Rectal smooth muscle tissue (tissue), 1 donor: Measurements from ENCODE around the gene ANO3.
"Not testable (repeated sequence)": the region's sequence is repeated elsewhere in the genome, so short reads cannot be mapped to it uniquely, and the experiment has no call there.

ENCODE experiments used
- H3K27ac ChIP-seq: one replicate; pipeline ENCODE4 v1.7.0; 2013; ENCODE audit warnings: low read depth, low read length, inconsistent platforms
- H3K27me3 ChIP-seq: one replicate; pipeline ENCODE4 v1.7.0; 2013; ENCODE audit warnings: low read length; ENCODE audit not compliant: control insufficient read depth, insufficient read depth
- H3K36me3 ChIP-seq: one replicate; pipeline ENCODE4 v1.7.0; 2013; ENCODE audit warnings: low read length; ENCODE audit not compliant: control insufficient read depth, insufficient read depth
- H3K4me1 ChIP-seq: one replicate; pipeline ENCODE4 v1.7.0; 2013; ENCODE audit warnings: low read length; ENCODE audit not compliant: control insufficient read depth, insufficient read depth
- H3K4me3 ChIP-seq: one replicate; pipeline ENCODE4 v1.7.0; 2013; ENCODE audit warnings: low read length
- H3K9ac ChIP-seq: one replicate; pipeline ENCODE4 v1.7.0; 2013; ENCODE audit warnings: low read length

ANO3 gene

DNA sequence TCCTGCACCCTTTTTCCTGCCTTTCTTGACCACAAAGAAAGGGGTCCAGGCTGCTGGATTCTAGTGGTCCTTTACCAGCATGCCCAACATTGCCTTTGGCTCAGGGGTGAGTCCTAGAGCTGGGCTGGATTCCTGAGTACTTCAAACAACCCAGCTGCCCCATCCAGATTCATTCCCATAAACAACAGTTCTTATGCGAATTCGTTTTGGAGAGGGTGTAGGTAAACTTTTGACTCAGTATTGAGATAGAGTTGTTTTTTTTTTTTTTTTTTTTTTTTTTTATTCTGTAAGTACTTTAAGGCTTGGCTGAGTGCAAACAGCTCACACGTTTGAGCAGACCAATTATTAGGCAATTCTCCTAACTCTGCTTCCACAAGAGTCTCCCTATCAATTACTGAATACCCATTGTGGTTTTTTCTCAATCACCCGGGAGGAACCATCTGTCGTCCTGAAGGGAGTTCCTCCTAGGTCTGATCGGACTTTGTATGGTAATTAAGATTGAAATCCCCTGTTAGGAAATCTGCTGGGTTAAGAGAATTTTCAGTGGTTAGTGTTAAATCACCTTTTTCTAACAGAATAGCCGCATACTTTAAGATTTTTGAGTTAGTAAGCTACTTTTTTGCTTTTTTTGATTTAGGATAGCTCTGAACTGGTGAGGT lies 263.4 kb downstream of the ANO3 start:
- not testable (repeated sequence) for H3K36me3 ChIP-seq, H3K9ac ChIP-seq, H3K4me3 ChIP-seq, H3K27me3 ChIP-seq, H3K27ac ChIP-seq, H3K4me1 ChIP-seq

GRCh38 chr11:26597049-26597689 lies 265.2 kb downstream of the ANO3 start:
- H3K36me3 ChIP-seq, H3K4me3 ChIP-seq, H3K9ac ChIP-seq, H3K27me3 ChIP-seq, H3K4me1 ChIP-seq, H3K27ac ChIP-seq: not testable (repeated sequence)

GRCh38 chr11:26597899-26598298 lies 266.0 kb downstream of the ANO3 start:
- Histone ChIP-seq H3K36me3 (no peaks in the 10 kb centered on the region), H3K9ac (no peak overlapping the region), H3K4me1 (no peaks in the 10 kb centered on the region), H3K27me3 (no peaks in the 10 kb centered on the region), H3K4me3 (no peak overlapping the region), H3K27ac (no peak overlapping the region)

DNA sequence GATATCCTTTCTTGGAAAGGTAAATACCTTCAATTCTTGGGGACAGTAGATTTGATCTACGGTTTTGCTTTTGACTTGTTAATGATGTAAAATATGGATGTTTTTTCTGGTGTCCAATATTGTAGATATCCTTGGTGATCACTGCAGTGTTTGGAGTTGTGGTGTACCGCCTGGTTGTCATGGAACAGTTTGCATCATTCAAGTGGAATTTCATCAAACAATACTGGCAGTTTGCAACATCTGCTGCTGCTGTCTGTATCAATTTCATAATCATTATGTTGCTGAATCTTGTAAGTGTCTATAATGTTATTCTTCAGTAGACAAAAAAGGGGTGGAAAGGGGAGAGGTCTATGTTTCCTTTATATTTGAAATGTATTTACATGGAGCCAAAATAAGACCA lies 267.5 kb downstream of the ANO3 start:
- Histone ChIP-seq H3K27ac (no peak overlapping the region), H3K9ac (no peak overlapping the region), H3K36me3 (no peaks in the 10 kb centered on the region), H3K4me1 (no peaks in the 10 kb centered on the region), H3K27me3 (no peaks in the 10 kb centered on the region), H3K4me3 (no peak overlapping the region)

DNA sequence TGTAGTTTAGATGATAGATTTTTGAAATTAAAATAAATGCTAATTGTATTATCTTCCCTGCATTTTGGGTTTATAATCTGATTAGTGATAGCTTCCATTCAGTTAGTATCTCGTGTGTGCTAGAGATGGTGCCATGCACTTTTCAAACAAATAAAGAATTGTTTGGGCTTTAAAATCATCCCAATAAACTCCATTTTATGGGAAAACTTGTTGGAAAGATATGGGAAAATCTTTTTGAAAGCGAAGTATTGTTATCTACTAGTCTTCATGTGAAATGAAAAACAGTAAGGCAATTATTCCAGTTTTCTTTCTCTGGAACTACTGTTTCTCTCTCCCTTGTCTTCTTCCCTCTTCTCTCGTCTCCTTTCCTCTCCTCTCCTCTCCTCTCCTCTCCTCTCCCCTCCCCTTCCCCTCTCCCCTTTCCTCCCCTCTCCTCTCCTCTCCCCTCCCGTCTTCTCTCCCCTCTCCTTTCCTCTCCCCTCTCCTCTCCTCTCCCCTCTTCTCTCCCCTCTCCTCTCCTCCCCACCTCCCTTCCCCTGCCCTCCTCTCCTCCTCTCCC lies 268.0 kb downstream of the ANO3 start:
- no peaks in the 10 kb centered on the region for H3K27me3 ChIP-seq
- H3K9ac ChIP-seq = no peak overlapping the region
- H3K4me1 ChIP-seq = no peaks in the 10 kb centered on the region
- H3K4me3 ChIP-seq = no peak overlapping the region
- no peaks in the 10 kb centered on the region for H3K36me3 ChIP-seq
- H3K27ac ChIP-seq = no peak overlapping the region

DNA sequence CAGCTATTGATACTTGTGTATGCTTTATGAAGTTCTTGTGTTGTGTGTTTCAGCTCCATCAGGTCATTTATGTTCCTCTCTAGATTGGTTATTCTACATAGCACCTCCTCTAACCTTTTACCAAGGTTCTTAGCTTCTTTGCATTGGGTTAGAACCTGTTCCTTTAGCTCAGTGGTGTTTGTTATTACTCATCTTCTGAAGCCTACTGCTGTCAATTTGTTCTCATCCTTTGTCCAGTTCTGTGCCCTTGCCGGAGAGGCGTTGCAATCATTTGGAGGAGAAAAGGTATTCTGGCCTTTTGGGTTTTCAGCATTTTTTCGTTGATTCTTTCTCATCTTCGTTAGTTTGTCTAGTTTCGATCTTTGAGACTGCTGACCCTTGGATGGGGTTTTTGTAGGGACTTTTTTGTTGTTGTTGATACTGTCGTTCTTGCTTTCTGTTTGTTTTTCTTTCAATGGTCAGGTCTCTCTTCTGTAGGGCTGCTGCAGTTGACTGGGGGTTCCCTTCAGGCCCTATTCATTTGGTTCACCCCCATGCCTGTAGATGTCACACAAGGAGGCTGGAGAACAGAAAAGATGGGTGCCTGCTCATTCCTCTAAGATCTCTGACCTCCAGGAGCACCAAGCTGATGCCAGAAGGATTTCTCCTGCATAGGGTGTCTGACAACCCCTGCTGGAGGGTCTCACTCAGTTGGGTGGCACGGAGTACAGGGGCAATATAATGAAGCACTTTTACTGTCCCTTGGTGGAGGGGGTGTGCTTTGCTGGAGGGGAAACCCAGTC lies 276.0 kb downstream of the ANO3 start:
- Histone ChIP-seq H3K27me3 (no peaks in the 10 kb centered on the region), H3K9ac (no peak overlapping the region), H3K27ac (no peak overlapping the region), H3K4me1 (no peaks in the 10 kb centered on the region), H3K4me3 (no peak overlapping the region), H3K36me3 (no peaks in the 10 kb centered on the region)

DNA sequence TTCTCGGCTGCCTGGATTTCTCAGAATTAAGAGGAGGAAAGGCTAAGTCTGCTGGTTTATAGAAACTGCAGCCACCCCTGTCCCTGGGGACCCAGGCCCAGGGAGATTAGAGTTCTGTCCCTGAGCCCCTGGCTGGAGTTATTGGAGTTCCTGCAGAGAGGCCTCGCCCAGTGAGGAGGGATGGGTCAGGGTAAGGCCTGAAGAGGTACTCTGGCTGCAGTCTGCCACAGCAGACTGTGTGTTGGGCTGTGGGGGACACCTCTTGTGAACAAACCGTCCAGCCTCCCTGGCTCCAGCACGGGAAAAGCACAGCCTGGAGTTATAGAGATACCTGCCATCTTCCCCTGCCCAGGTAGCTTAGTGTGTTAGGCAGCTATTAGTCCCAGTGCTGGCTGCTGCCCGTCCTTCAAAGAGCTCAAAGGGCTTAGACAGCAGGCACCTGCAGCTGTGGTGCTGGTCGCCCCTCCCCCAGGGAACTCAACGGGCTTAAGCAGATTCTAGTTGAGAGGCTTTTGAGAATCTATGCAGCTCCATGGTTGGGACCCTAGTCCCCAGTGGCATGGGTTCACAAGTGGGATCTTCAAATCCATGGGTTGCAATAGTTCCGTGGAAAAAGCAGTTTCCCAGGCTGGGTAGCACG lies 276.7 kb downstream of the ANO3 start:
- H3K9ac ChIP-seq = no peak overlapping the region
- H3K4me3 ChIP-seq = no peak overlapping the region
- no peaks in the 10 kb centered on the region for H3K36me3 ChIP-seq
- no peaks in the 10 kb centered on the region for H3K27me3 ChIP-seq
- no peak overlapping the region for H3K27ac ChIP-seq
- no peaks in the 10 kb centered on the region for H3K4me1 ChIP-seq

DNA sequence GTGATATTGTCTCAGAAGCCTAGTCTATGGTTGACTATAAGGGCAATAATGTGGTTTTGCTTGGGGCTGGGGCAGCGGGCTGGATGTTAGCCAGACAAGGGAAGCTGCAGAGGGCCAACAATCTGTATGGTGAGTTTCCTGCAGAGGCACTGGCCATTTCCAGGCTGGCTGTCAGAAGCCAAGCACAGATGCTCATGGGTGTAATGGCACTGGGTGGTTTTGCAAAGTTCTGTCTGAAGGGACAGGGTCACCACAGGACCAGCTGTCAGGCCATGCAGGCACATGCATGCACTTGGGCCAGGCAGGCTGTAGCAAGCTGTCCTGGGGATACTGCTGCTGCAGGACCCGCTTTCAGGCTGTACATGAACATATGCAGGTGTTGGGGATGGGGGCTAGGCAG lies 281.8 kb downstream of the ANO3 start:
- Histone ChIP-seq H3K27me3 (no peaks in the 10 kb centered on the region), H3K27ac (no peak overlapping the region), H3K4me3 (no peak overlapping the region), H3K36me3 (no peaks in the 10 kb centered on the region), H3K9ac (no peak overlapping the region), H3K4me1 (no peaks in the 10 kb centered on the region)

- no peak overlapping the region for H3K27ac ChIP-seq
- no peaks in the 10 kb centered on the region for H3K36me3 ChIP-seq
- H3K4me1 ChIP-seq = no peaks in the 10 kb centered on the region
- no peak overlapping the region for H3K9ac ChIP-seq
- H3K27me3 ChIP-seq = no peaks in the 10 kb centered on the region
- no peak overlapping the region for H3K4me3 ChIP-seq
These were observed 286.5 kb downstream of the ANO3 start for GRCh38 chr11:26618441-26618840.

- Histone ChIP-seq H3K4me1 (no peaks in the 10 kb centered on the region), H3K4me3 (no peak overlapping the region), H3K9ac (no peak overlapping the region), H3K36me3 (no peaks in the 10 kb centered on the region), H3K27ac (no peak overlapping the region), H3K27me3 (no peaks in the 10 kb centered on the region)
These were observed 288.5 kb downstream of the ANO3 start for GRCh38 chr11:26620282-26621045.

DNA sequence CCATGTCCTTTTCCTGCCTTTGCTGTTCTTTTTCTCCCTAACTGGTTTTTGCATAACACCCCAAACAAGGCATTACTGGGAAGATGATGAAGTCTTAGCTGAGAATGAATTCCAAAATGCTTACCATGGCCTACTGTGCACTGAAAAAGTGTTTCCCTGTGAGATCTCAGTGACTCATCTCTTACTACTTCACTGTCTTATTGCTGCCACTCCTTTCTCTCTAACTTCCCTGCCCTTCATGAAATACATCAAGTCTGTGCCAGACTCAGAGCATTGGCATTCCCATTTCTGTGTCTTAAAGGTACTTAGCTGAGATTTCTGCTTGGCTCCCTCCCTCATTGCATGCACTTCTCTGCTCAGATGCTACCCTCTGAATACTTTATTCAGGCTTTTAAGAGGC lies 289.2 kb downstream of the ANO3 start:
- Histone ChIP-seq H3K4me3 (no peak overlapping the region), H3K9ac (no peak overlapping the region), H3K36me3 (no peaks in the 10 kb centered on the region), H3K27ac (no peak overlapping the region), H3K27me3 (no peaks in the 10 kb centered on the region), H3K4me1 (no peaks in the 10 kb centered on the region)

GRCh38 chr11:26622181-26622580 lies 290.3 kb downstream of the ANO3 start:
- no peak overlapping the region for H3K4me3 ChIP-seq
- no peaks in the 10 kb centered on the region for H3K36me3 ChIP-seq
- no peak overlapping the region for H3K9ac ChIP-seq
- no peaks in the 10 kb centered on the region for H3K27me3 ChIP-seq
- no peaks in the 10 kb centered on the region for H3K4me1 ChIP-seq
- H3K27ac ChIP-seq = no peak overlapping the region
